DND-41 (cell line): Measurements from ENCODE around the gene RNF144A.

Experiments used
- ATAC-seq: fragments of 200-7000 bp; cut with Tn5 transposase; 3 replicates; pipeline ENCODE4 v1.9.1; 2021; ENCODE audit warnings: low read depth; ENCODE audit not compliant: insufficient read depth
- DNase-seq: peaks from one replicate; pipeline ENCODE4 v3.0.0-alpha.2; 2020
- H2AFZ ChIP-seq: 2 replicates; pipeline ENCODE4 v1.6.0; 2012; ENCODE audit warnings: low read depth, low read length
- H3K27ac ChIP-seq: 2 replicates; pipeline ENCODE4 v1.5.1; 2012; ENCODE audit warnings: low read length, inconsistent platforms
- H3K27me3 ChIP-seq: fragments of 200-600 bp; sonication (generic); 2 replicates; pipeline ENCODE4 v1.6.0; 2012; ENCODE audit warnings: low read length, mild to moderate bottlenecking, inconsistent platforms; ENCODE audit not compliant: insufficient read depth, poor library complexity
- H3K36me3 ChIP-seq: 2 replicates; pipeline ENCODE4 v1.5.1; 2012; ENCODE audit warnings: low read length, inconsistent platforms; ENCODE audit not compliant: insufficient read depth
- H3K4me1 ChIP-seq: 2 replicates; pipeline ENCODE4 v1.5.1; 2012; ENCODE audit warnings: mild to moderate bottlenecking, low read length; ENCODE audit not compliant: insufficient read depth
- H3K4me2 ChIP-seq: 2 replicates; pipeline ENCODE4 v1.6.0; 2012; ENCODE audit warnings: mild to moderate bottlenecking, moderate library complexity, low read length, inconsistent platforms; ENCODE audit not compliant: insufficient read depth
- H3K4me3 ChIP-seq, 2 experiments: fragments of 200-600 bp in 1 of 2; shearing (Covaris generic) in 1 of 2; 2 replicates each; pipeline ENCODE4 v1.5.1; 2012 to 2016; ENCODE audit warnings: inconsistent platforms in 2 of 2, low read length in 2 of 2, mild to moderate bottlenecking in 2 of 2, low read depth in 1 of 2, moderate library complexity in 1 of 2
- H3K79me2 ChIP-seq: 2 replicates; pipeline ENCODE4 v1.6.0; 2012; ENCODE audit warnings: low read length, inconsistent platforms; ENCODE audit not compliant: insufficient read depth
- H3K9ac ChIP-seq: 2 replicates; pipeline ENCODE4 v1.6.0; 2012; ENCODE audit warnings: low read depth, mild to moderate bottlenecking, inconsistent platforms, low read length, moderate library complexity
- H3K9me3 ChIP-seq: 2 replicates; pipeline ENCODE4 v1.5.1; 2012; ENCODE audit warnings: low read length, moderate library complexity, mild to moderate bottlenecking, inconsistent platforms; ENCODE audit not compliant: insufficient read depth, severe bottlenecking
- H4K20me1 ChIP-seq: 2 replicates; pipeline ENCODE4 v1.6.0; 2012; ENCODE audit warnings: low read length; ENCODE audit not compliant: insufficient read depth
- EZH2 ChIP-seq: IDR thresholded peaks from 3 replicates; pipeline ENCODE4 v1.6.1; 2012; ENCODE audit warnings: borderline replicate concordance, low read depth, mild to moderate bottlenecking, moderate library complexity, low read length, inconsistent platforms; ENCODE audit not compliant: severe bottlenecking
- TF ChIP-seq, protein P1 (sequence below): IDR thresholded peaks from 2 replicates; pipeline ENCODE4 v1.5.1; 2012; ENCODE audit warnings: borderline replicate concordance, low read length, moderate library complexity, mild to moderate bottlenecking; ENCODE audit not compliant: poor library complexity, severe bottlenecking; ENCODE audit errors: extremely low read depth

Gene RNF144A

DNA sequence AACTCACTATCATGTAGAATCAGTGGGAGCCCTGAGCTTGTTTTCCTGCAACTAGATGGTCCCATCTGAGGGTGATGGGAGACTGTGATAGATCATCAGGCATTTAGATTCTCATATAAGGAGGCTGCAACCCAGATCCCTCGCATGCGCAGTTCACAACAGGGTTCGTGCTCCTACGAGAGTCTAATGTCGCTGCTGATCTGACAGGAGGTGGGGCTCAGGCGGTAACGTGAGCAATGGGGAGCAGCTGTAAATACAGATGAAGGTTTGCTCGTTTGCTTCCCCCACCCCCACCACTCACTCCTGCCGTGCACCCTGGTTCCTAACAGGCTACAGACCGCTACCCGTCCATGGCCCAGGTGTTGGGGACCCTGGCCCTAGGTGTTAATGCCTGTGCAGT is 113.6 kb downstream of the RNF144A start:
- DNase-seq: no peak
- Histone ChIP-seq H3K27ac (no peak overlapping the region), H2AFZ (no peak overlapping the region), H3K36me3 (peaks cover 99% of the 10 kb centered on the region), H3K4me1 (no peaks in the 10 kb centered on the region), H3K9ac (no peak overlapping the region), H4K20me1 (peaks cover 12% of the 10 kb centered on the region; the same call in 1 of the 2 replicates), H3K27me3 (no peaks in the 10 kb centered on the region), H3K4me2 (no peak overlapping the region), H3K79me2 (no peaks in the 10 kb centered on the region), H3K9me3 (no peaks in the 10 kb centered on the region), H3K4me3 (no peak overlapping the region)
- no peak for ATAC-seq
- no peak for TF ChIP-seq EZH2
- TF ChIP-seq, protein P1, sequence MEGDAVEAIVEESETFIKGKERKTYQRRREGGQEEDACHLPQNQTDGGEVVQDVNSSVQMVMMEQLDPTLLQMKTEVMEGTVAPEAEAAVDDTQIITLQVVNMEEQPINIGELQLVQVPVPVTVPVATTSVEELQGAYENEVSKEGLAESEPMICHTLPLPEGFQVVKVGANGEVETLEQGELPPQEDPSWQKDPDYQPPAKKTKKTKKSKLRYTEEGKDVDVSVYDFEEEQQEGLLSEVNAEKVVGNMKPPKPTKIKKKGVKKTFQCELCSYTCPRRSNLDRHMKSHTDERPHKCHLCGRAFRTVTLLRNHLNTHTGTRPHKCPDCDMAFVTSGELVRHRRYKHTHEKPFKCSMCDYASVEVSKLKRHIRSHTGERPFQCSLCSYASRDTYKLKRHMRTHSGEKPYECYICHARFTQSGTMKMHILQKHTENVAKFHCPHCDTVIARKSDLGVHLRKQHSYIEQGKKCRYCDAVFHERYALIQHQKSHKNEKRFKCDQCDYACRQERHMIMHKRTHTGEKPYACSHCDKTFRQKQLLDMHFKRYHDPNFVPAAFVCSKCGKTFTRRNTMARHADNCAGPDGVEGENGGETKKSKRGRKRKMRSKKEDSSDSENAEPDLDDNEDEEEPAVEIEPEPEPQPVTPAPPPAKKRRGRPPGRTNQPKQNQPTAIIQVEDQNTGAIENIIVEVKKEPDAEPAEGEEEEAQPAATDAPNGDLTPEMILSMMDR: no peak

DNA sequence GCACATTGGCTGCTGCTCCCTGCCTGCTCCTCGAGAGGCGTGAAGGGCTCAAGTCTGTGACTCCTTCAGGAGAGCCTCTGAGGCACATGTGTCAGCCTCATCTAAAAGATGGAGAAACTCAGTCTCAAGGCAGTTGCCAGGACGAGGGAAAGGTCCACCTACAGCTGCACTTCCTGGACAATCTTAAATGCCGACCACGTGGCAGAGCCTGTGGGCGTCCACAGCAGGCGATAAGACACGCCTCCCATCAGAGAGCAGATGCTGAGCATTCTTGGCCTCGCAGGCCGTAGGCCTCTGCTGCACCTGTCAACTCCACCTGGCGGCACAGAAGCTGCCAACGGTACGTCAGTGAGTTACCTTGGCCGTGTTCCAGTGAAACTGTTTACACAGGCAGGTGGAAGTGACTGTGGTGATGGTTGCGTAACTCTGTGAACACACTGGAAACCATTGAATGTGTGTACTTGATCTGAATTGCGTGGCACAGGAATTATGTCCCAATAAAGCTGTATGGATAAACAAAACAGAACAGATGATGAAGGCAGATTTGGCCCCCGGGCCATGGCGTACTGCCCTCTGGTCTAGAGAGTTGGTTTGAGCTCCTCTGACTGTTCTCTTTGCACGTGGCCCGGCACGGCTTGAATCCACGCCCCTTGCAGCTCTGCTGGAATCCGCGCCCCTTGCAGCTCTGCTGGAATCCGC is 114.5 kb downstream of the RNF144A start:
- Histone ChIP-seq H3K9ac (no peak overlapping the region), H3K4me3 (no peak overlapping the region), H2AFZ (no peak overlapping the region)

DNA sequence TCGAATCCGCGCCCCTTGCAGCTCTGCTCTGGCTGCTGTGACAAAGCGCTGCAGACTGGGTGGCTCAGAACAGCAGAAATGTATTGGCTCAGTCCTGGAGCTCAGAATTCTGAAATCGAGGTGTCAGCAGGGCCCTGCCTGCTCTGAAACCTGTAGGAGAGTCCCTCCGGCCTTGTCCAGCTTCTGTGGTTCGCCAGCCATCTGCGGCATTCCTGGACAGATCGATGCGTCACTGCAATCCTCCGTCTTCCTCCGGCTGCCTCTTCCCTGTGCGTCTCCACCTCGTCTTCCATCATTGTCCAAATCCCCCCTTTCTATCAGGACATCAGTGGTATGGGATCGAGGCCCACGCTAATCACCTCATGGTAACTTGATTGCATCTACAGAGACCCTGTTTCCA is 115.2 kb downstream of the RNF144A start:
- no peaks in the 10 kb centered on the region for H3K27me3 ChIP-seq
- H2AFZ ChIP-seq: no peak overlapping the region
- no peaks in the 10 kb centered on the region for H3K79me2 ChIP-seq
- no peak for ATAC-seq
- no peaks in the 10 kb centered on the region for H3K4me1 ChIP-seq
- no peak overlapping the region for H3K4me2 ChIP-seq
- H3K27ac ChIP-seq: no peak overlapping the region
- no peaks in the 10 kb centered on the region for H3K9me3 ChIP-seq
- H3K4me3 ChIP-seq: no peak overlapping the region
- no peak for DNase-seq
- H4K20me1 ChIP-seq: peaks cover 12% of the 10 kb centered on the region; the same call in 1 of the 2 replicates
- TF ChIP-seq EZH2: no peak
- TF ChIP-seq, protein P1: no peak
- H3K36me3 ChIP-seq: peaks cover 99% of the 10 kb centered on the region
- no peak overlapping the region for H3K9ac ChIP-seq

More for the DNA sequence above, 114.5 kb downstream of the RNF144A start:
- H3K27me3 ChIP-seq: no peaks in the 10 kb centered on the region
- DNase-seq (no peak), ATAC-seq (no peak)
- no peak overlapping the region for H3K27ac ChIP-seq
- H4K20me1 ChIP-seq: peaks cover 12% of the 10 kb centered on the region; the same call in 1 of the 2 replicates
- H3K79me2 ChIP-seq: no peaks in the 10 kb centered on the region
- H3K9me3 ChIP-seq: no peaks in the 10 kb centered on the region
- H3K36me3 ChIP-seq: peaks cover 99% of the 10 kb centered on the region
- H3K4me2 ChIP-seq: no peak overlapping the region
- H3K4me1 ChIP-seq: no peaks in the 10 kb centered on the region
- TF ChIP-seq, protein P1: no peak
- TF ChIP-seq EZH2: no peak
